ENCODE measurements around the gene CLPSL1. TPM values are rescaled to one million over a fixed set of nuclear protein-coding genes. Genes with fewer than 3 reads are reported as not detected.

CLPSL1 gene
- total and polyA plus RNA-seq, 2 of the 13 experiments (the other 11 are each of a cell fraction or from before 2014, with no cell fraction given), result not detected

- TF ChIP-seq NFKBIZ (CRISPR knock-in tag; IDR thresholded peaks at IDR 0.05) (no peak), HOMEZ (CRISPR knock-in tag; IDR thresholded peaks at IDR 0.05; ENCODE audit: low read depth) (no peak), CCDC6 (CRISPR knock-in tag; IDR thresholded peaks at IDR 0.05) (0 out of 2 replicates have a peak, but pooled peaks have one; percentile 62), GLI4 (CRISPR knock-in tag; IDR thresholded peaks at IDR 0.05; ENCODE audit: borderline replicate concordance) (no peak), NFYB (CRISPR knock-in tag; IDR thresholded peaks at IDR 0.05) (no peak), MBNL3 (CRISPR knock-in tag; conservative IDR thresholded peaks at IDR 0.05) (no peak), MAFK (conservative IDR thresholded peaks at IDR 0.05 in 1 of 2, IDR thresholded peaks at IDR 0.05 in 1 of 2; ENCODE audit: low read length in 2 of 2) (no peak; a peak in 1 of 4 replicates), BCLAF1 (IDR thresholded peaks at IDR 0.05) (no peak), KDM5B (CRISPR knock-in tag; IDR thresholded peaks at IDR 0.05; ENCODE audit: borderline replicate concordance) (no peak), CBX5 (CRISPR knock-in tag; IDR thresholded peaks at IDR 0.05; ENCODE audit: borderline replicate concordance) (no peak), ZNF740 (CRISPR knock-in tag; IDR thresholded peaks at IDR 0.05) (no peak), HNRNPUL1 (IDR thresholded peaks at IDR 0.05; ENCODE audit: low read depth, low read length) (no peak), BHLHE40 (IDR thresholded peaks at IDR 0.05; ENCODE audit: low read length) (no peak), SRSF1 (optimal IDR thresholded peaks at IDR 0.05; ENCODE audit: low read depth, low read length) (no peak), ZNF556 (CRISPR knock-in tag; IDR thresholded peaks at IDR 0.05; ENCODE audit: borderline replicate concordance) (peak; percentile 53; the same call in 1 of the 2 replicates), TSC22D2 (CRISPR knock-in tag; IDR thresholded peaks at IDR 0.05; ENCODE audit: borderline replicate concordance) (no peak), TAF1 (CRISPR knock-in tag; IDR thresholded peaks at IDR 0.05) (no peak), ZNF333 (CRISPR knock-in tag; IDR thresholded peaks at IDR 0.05; ENCODE audit: borderline replicate concordance) (no peak), SP140L (CRISPR knock-in tag; IDR thresholded peaks at IDR 0.05; ENCODE audit: borderline replicate concordance) (0 out of 2 replicates have a peak, but pooled peaks have one; percentile 46), MXD3 (CRISPR knock-in tag; IDR thresholded peaks at IDR 0.05) (no peak), ZNF160 (CRISPR knock-in tag; IDR thresholded peaks at IDR 0.05) (no peak), MIER2 (CRISPR knock-in tag; IDR thresholded peaks at IDR 0.05) (no peak), EHMT2 (IDR thresholded peaks at IDR 0.05; ENCODE audit: borderline replicate concordance, low read depth, low read length) (0 out of 2 replicates have a peak, but pooled peaks have one; percentile 44)
- TF ChIP-seq, protein P1, sequence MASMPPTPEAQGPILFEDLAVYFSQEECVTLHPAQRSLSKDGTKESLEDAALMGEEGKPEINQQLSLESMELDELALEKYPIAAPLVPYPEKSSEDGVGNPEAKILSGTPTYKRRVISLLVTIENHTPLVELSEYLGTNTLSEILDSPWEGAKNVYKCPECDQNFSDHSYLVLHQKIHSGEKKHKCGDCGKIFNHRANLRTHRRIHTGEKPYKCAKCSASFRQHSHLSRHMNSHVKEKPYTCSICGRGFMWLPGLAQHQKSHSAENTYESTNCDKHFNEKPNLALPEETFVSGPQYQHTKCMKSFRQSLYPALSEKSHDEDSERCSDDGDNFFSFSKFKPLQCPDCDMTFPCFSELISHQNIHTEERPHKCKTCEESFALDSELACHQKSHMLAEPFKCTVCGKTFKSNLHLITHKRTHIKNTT (CRISPR knock-in tag; IDR thresholded peaks at IDR 0.05), result no peak
These were observed 43.2 kb upstream of the CLPSL1 start (continued) for GRCh38 chr6:35737413-35738211.
